Measurements from ENCODE around the gene ESRRG.

Gene ESRRG

GRCh38 chr1:216627252-216627651, 96.0 kb downstream of the ESRRG start:
- DNase-seq (ENCODE audit: low spot score), result no peak

GRCh38 chr1:216626394-216627067, 96.7 kb downstream of the ESRRG start:
- no peak for DNase-seq (ENCODE audit: low spot score)

GRCh38 chr1:216621536-216621935, 101.7 kb downstream of the ESRRG start:
- DNase-seq (ENCODE audit: low spot score), result no peak

GRCh38 chr1:216617081-216617875, 106.0 kb downstream of the ESRRG start:
- DNase-seq (ENCODE audit: low spot score), result no peak

- no peak for DNase-seq (ENCODE audit: low spot score)
Observed at GRCh38 chr1:216616425-216616824, 106.8 kb downstream of the ESRRG start.

GRCh38 chr1:216614011-216614934, 109.0 kb downstream of the ESRRG start:
- no peak for DNase-seq (ENCODE audit: low spot score)

- DNase-seq (ENCODE audit: low spot score), result no peak
Observed at GRCh38 chr1:216612291-216612690, 110.9 kb downstream of the ESRRG start.

- DNase-seq (ENCODE audit: low spot score), result no peak
Observed at GRCh38 chr1:216607067-216607697, 116.0 kb downstream of the ESRRG start.

- DNase-seq (ENCODE audit: low spot score), result no peak
Observed at GRCh38 chr1:216606047-216606637, 117.1 kb downstream of the ESRRG start.

GRCh38 chr1:216604771-216605170, 118.5 kb downstream of the ESRRG start:
- no peak for DNase-seq (ENCODE audit: low spot score)

- DNase-seq (ENCODE audit: low spot score), result peak; percentile 90
Observed at GRCh38 chr1:216600730-216601609, 122.3 kb downstream of the ESRRG start.

GRCh38 chr1:216599851-216600250, 123.4 kb downstream of the ESRRG start:
- no peak for DNase-seq (ENCODE audit: low spot score)

GRCh38 chr1:216598448-216598847, 124.8 kb downstream of the ESRRG start:
- no peak for DNase-seq (ENCODE audit: low spot score)

- peak; percentile 5 for DNase-seq (ENCODE audit: low spot score)
Observed at GRCh38 chr1:216596281-216596862, 126.9 kb downstream of the ESRRG start.

GRCh38 chr1:216587715-216588114, 135.5 kb downstream of the ESRRG start:
- no peak for DNase-seq (ENCODE audit: low spot score)

GRCh38 chr1:216582151-216582550, 141.1 kb downstream of the ESRRG start:
- no peak for DNase-seq (ENCODE audit: low spot score)

- no peak for DNase-seq (ENCODE audit: low spot score)
Observed at GRCh38 chr1:216580538-216581057, 142.6 kb downstream of the ESRRG start.

GRCh38 chr1:216576234-216576937, 146.8 kb downstream of the ESRRG start:
- DNase-seq (ENCODE audit: low spot score), result no peak

- DNase-seq (ENCODE audit: low spot score), result no peak
Observed at GRCh38 chr1:216566641-216567205, 156.5 kb downstream of the ESRRG start.
